B cell (primary cell): ENCODE data around the gene ORM1.

Experiments
- EZH2 ChIP-seq: IDR thresholded peaks from 2 replicates; pipeline ENCODE4 v1.6.1; 2012; ENCODE audit warnings: borderline replicate concordance, low read depth, mild to moderate bottlenecking, moderate library complexity, low read length; ENCODE audit not compliant: insufficient read depth, poor library complexity, severe bottlenecking
- TF ChIP-seq, protein P1 (sequence below): fragments of 200-600 bp; IDR thresholded peaks from one replicate; pipeline ENCODE4 v1.8.0; 2022; ENCODE audit warnings: antibody characterized with exemption, mild to moderate bottlenecking

DNA sequence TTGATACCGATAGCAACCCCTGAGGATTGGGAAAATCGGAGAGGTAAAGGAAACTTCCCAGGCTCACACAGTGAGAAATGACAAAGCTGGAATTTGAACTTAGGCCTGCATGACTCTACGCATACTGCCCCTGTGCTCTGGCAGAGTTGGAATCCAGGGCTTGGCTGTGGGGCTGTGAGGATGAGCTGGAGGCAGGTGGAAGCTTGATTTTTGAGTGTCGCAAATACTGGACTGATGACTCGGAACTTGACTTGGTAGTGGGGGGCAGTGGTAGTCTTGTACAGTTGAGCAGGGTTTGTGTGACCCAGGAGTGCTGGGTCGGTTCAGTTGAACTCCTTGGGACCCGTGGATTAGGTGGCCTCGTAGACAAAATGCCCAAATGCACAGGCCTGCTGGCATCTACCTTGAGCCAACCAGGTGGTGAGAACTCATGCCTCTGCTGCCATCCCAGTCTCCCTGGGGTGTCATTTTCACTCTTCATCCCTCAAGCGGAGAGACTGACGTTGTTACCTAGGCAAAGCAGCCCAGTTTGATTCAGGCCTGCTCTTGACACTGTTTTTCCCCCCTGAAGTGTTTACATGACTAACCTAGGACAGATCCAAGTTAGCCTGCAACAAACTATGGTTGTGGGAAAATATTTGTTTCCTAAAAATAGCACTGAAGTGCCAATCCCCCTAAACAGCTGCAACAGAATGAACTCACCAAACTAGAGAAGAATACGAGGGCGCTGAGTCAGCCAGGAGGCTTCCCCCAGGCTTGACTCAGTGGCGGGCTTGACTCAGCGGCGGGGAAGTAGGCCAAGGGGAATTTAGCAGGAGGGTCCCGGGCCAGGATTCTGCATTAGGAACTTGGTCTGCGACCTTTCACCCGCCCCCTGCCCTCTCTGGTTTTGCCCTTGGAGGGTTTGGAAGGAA, 45.7 kb upstream of the ORM1 start:
- TF ChIP-seq, protein P1, sequence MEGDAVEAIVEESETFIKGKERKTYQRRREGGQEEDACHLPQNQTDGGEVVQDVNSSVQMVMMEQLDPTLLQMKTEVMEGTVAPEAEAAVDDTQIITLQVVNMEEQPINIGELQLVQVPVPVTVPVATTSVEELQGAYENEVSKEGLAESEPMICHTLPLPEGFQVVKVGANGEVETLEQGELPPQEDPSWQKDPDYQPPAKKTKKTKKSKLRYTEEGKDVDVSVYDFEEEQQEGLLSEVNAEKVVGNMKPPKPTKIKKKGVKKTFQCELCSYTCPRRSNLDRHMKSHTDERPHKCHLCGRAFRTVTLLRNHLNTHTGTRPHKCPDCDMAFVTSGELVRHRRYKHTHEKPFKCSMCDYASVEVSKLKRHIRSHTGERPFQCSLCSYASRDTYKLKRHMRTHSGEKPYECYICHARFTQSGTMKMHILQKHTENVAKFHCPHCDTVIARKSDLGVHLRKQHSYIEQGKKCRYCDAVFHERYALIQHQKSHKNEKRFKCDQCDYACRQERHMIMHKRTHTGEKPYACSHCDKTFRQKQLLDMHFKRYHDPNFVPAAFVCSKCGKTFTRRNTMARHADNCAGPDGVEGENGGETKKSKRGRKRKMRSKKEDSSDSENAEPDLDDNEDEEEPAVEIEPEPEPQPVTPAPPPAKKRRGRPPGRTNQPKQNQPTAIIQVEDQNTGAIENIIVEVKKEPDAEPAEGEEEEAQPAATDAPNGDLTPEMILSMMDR: no peak
- TF ChIP-seq EZH2: no peak
